HEK293 (cell line): ENCODE data around the gene LRP5.

Experiments used
- CTCF ChIA-PET: fragments of 350-600 bp; formaldehyde crosslinking; extraction: SDS; loops from one replicate; lab custom pipeline; 2021; ENCODE audit warnings: antibody characterized with exemption; lab: Yijun Ruan, JAX
- POLR2A ChIA-PET: fragments of 300-600 bp; formaldehyde crosslinking; extraction: SDS; loops from one replicate; lab custom pipeline; 2020; ENCODE audit warnings: antibody characterized with exemption, inconsistent platforms; lab: Yijun Ruan, JAX
- H3K27ac ChIP-seq: fragments of 200-500 bp; sonication (Bioruptor generic); 2 replicates; pipeline ENCODE4 v1.5.1; 2014; ENCODE audit warnings: low read depth, low read length, control low read depth, inconsistent platforms; ENCODE audit errors: extremely low read depth
- H3K36me3 ChIP-seq, 2 experiments: fragments of 200-500 bp in 1 of 2; sonication (Bioruptor generic) in 1 of 2; 1 replicate in 1 of 2; 2 replicates in 1 of 2; pipeline ENCODE4 v1.5.1; 2014 to 2017; ENCODE audit warnings: inconsistent platforms in 2 of 2, low read length in 2 of 2; ENCODE audit not compliant: control insufficient read depth in 2 of 2, insufficient read depth in 1 of 2
- H3K4me1 ChIP-seq: fragments of 200-500 bp; sonication (Bioruptor generic); 2 replicates; pipeline ENCODE4 v1.5.1; 2014; ENCODE audit warnings: mild to moderate bottlenecking, low read length, inconsistent platforms; ENCODE audit not compliant: control insufficient read depth, insufficient read depth
- H3K4me3 ChIP-seq: 2 replicates; pipeline ENCODE4 v1.5.1; 2011; ENCODE audit warnings: low read depth, mild to moderate bottlenecking, control low read depth, low read length, moderate library complexity
- H3K9me3 ChIP-seq: fragments of 200-500 bp; sonication (Bioruptor generic); 2 replicates; pipeline ENCODE4 v1.5.1; 2014; ENCODE audit warnings: low read depth, low read length, inconsistent platforms; ENCODE audit not compliant: control insufficient read depth, insufficient read depth
- ATF2 ChIP-seq: fragments of 450-650 bp; formaldehyde crosslinking; IDR thresholded peaks from 2 replicates; pipeline ENCODE4 v1.5.1; 2016; ENCODE audit warnings: missing biosample characterization, missing genetic modification characterization, low read depth
- GLIS1 ChIP-seq: fragments of 450-650 bp; formaldehyde crosslinking; IDR thresholded peaks from 2 replicates; pipeline ENCODE4 v1.5.1; 2016; ENCODE audit warnings: missing biosample characterization, missing genetic modification characterization
- GLIS2 ChIP-seq: fragments of 450-650 bp; formaldehyde crosslinking; IDR thresholded peaks from 2 replicates; pipeline ENCODE4 v1.5.1; 2016; ENCODE audit warnings: missing biosample characterization, missing genetic modification characterization
- MEIS1 ChIP-seq: sonication (generic); formaldehyde crosslinking; IDR thresholded peaks from 2 replicates; pipeline ENCODE4 v1.8.1; 2022; ENCODE audit warnings: missing genetic modification reagents, mild to moderate bottlenecking, borderline replicate concordance
- PRDM6 ChIP-seq: fragments of 450-650 bp; formaldehyde crosslinking; IDR thresholded peaks from 2 replicates; pipeline ENCODE4 v1.5.1; 2017; ENCODE audit warnings: missing biosample characterization, missing genetic modification characterization
- RBAK ChIP-seq: fragments of 450-650 bp; formaldehyde crosslinking; IDR thresholded peaks from 2 replicates; pipeline ENCODE4 v1.5.1; 2016; ENCODE audit warnings: missing biosample characterization, missing genetic modification characterization
- TRIM28 ChIP-seq: IDR thresholded peaks from 2 replicates; pipeline ENCODE4 v1.6.1; 2011; ENCODE audit warnings: low read length, control low read depth, borderline replicate concordance
- WT1 ChIP-seq: fragments of 450-650 bp; formaldehyde crosslinking; IDR thresholded peaks from 2 replicates; pipeline ENCODE4 v1.5.1; 2016; ENCODE audit warnings: missing biosample characterization, missing genetic modification characterization
- ZBTB8A ChIP-seq: fragments of 450-650 bp; formaldehyde crosslinking; IDR thresholded peaks from 2 replicates; pipeline ENCODE4 v1.5.1; 2016; ENCODE audit warnings: missing biosample characterization, missing genetic modification characterization
- ZNF121 ChIP-seq: fragments of 450-650 bp; formaldehyde crosslinking; IDR thresholded peaks from 2 replicates; pipeline ENCODE4 v1.5.1; 2016; ENCODE audit warnings: missing biosample characterization, missing genetic modification characterization
- ZNF133 ChIP-seq: fragments of 450-650 bp; formaldehyde crosslinking; IDR thresholded peaks from 2 replicates; pipeline ENCODE4 v1.5.1; 2016; ENCODE audit warnings: missing biosample characterization, missing genetic modification characterization
- ZNF23 ChIP-seq: fragments of 450-650 bp; formaldehyde crosslinking; IDR thresholded peaks from 2 replicates; pipeline ENCODE4 v1.5.1; 2016; ENCODE audit warnings: missing biosample characterization, missing genetic modification characterization, borderline replicate concordance
- ZNF239 ChIP-seq: fragments of 450-650 bp; formaldehyde crosslinking; IDR thresholded peaks from 2 replicates; pipeline ENCODE4 v1.5.1; 2016; ENCODE audit warnings: missing biosample characterization, missing genetic modification characterization
- ZNF248 ChIP-seq: fragments of 450-650 bp; formaldehyde crosslinking; IDR thresholded peaks from 2 replicates; pipeline ENCODE4 v1.5.1; 2017; ENCODE audit warnings: missing biosample characterization, missing genetic modification characterization
- ZNF366 ChIP-seq: fragments of 450-650 bp; formaldehyde crosslinking; conservative IDR thresholded peaks from 2 replicates; pipeline ENCODE4 v1.5.1; 2016; ENCODE audit warnings: missing biosample characterization, missing genetic modification characterization
- ZNF37A ChIP-seq: fragments of 450-650 bp; IDR thresholded peaks from 2 replicates; pipeline ENCODE4 v1.5.1; 2018; ENCODE audit warnings: missing biosample characterization, missing genetic modification characterization
- ZNF416 ChIP-seq: fragments of 450-650 bp; formaldehyde crosslinking; IDR thresholded peaks from 2 replicates; pipeline ENCODE4 v1.5.1; 2016; ENCODE audit warnings: missing biosample characterization, missing genetic modification characterization
- ZNF558 ChIP-seq: fragments of 450-650 bp; formaldehyde crosslinking; IDR thresholded peaks from 2 replicates; pipeline ENCODE4 v1.5.1; 2016; ENCODE audit warnings: missing biosample characterization, missing genetic modification characterization
- ZNF629 ChIP-seq: fragments of 450-650 bp; formaldehyde crosslinking; IDR thresholded peaks from 2 replicates; pipeline ENCODE4 v1.5.1; 2017; ENCODE audit warnings: missing biosample characterization, missing genetic modification characterization
- ZNF645 ChIP-seq: fragments of 450-650 bp; formaldehyde crosslinking; IDR thresholded peaks from 2 replicates; pipeline ENCODE4; 2016; ENCODE audit warnings: missing biosample characterization, missing genetic modification characterization
- ZNF670 ChIP-seq: fragments of 450-650 bp; formaldehyde crosslinking; IDR thresholded peaks from 2 replicates; pipeline ENCODE4 v1.5.1; 2016; ENCODE audit warnings: missing biosample characterization, missing genetic modification characterization, low read depth
- ZNF692 ChIP-seq: fragments of 450-650 bp; formaldehyde crosslinking; IDR thresholded peaks from 2 replicates; pipeline ENCODE4 v1.5.1; 2016; ENCODE audit warnings: missing biosample characterization, missing genetic modification characterization
- ZXDB ChIP-seq: fragments of 450-650 bp; formaldehyde crosslinking; IDR thresholded peaks from 2 replicates; pipeline ENCODE4 v1.5.1; 2016; ENCODE audit warnings: missing biosample characterization, missing genetic modification characterization
- TF ChIP-seq, protein P1 (sequence below): fragments of 450-650 bp; formaldehyde crosslinking; IDR thresholded peaks from 2 replicates; pipeline ENCODE4 v1.5.1; 2016; ENCODE audit warnings: missing biosample characterization, missing genetic modification characterization
- TF ChIP-seq, protein P2 (sequence below): fragments of 450-650 bp; formaldehyde crosslinking; IDR thresholded peaks from 2 replicates; pipeline ENCODE4 v1.5.1; 2016; ENCODE audit warnings: missing biosample characterization, missing genetic modification characterization
- TF ChIP-seq, protein P3 (sequence below): fragments of 450-650 bp; formaldehyde crosslinking; IDR thresholded peaks from 2 replicates; pipeline ENCODE4 v1.5.1; 2016; ENCODE audit warnings: missing biosample characterization, missing genetic modification characterization

LRP5 gene

GRCh38 chr11:68495872-68496271 is 183.5 kb downstream of the LRP5 start:
- CTCF ChIA-PET: interaction anchor here (0.6 to 1.3 kb wide), 3 partner anchors 9 to 918 kb away, joined by 3 to 6 read pairs (median 3); no protein-coding TSS in a partner anchor
- no peak overlapping the region for H3K4me3 ChIP-seq
- TF ChIP-seq GLIS1 (tag by site-specific recombination) (peak; percentile 53), RBAK (tag by site-specific recombination) (no peak), ZNF133 (tag by site-specific recombination) (no peak), ZNF692 (no peak)
- TF ChIP-seq, protein P1, sequence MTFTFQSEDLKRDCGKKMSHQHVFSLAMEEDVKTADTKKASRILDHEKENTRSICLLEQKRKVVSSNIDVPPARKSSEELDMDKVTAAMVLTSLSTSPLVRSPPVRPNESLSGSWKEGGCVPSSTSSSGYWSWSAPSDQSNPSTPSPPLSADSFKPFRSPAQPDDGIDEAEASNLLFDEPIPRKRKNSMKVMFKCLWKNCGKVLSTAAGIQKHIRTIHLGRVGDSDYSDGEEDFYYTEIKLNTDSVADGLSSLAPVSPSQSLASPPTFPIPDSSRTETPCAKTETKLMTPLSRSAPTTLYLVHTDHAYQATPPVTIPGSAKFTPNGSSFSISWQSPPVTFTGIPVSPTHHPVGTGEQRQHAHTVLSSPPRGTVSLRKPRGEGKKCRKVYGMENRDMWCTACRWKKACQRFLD (tag by site-specific recombination): no peak
- no peaks in the 10 kb centered on the region for H3K9me3 ChIP-seq
- POLR2A ChIA-PET: no interaction called here
- no peaks in the 10 kb centered on the region for H3K36me3 ChIP-seq
- no peak overlapping the region for H3K27ac ChIP-seq
- H3K4me1 ChIP-seq: peaks cover 11% of the 10 kb centered on the region

GRCh38 chr11:68497761-68498160 is 185.4 kb downstream of the LRP5 start:
- POLR2A ChIA-PET: no interaction called here
- no peak for TF ChIP-seq ZNF248
- TF ChIP-seq PRDM6 (tag by site-specific recombination): peak; percentile 78
- 0 out of 2 replicates have a peak, but pooled peaks have one; percentile 51 for TF ChIP-seq ZNF366
- no peak for TF ChIP-seq TRIM28
- no peak for TF ChIP-seq MEIS1 (CRISPR knock-in tag)
- no peak for TF ChIP-seq ZNF645 (tag by site-specific recombination)
- TF ChIP-seq ZXDB: no peak
- 0 out of 2 replicates have a peak, but pooled peaks have one; percentile 15 for TF ChIP-seq ZNF629 (tag by site-specific recombination)
- no peak for TF ChIP-seq ZNF239 (tag by site-specific recombination)
- no peak for TF ChIP-seq ZBTB8A (tag by site-specific recombination)
- TF ChIP-seq ZNF670: no peak
- TF ChIP-seq ZNF23 (tag by site-specific recombination): no peak
- no peak for TF ChIP-seq ZNF37A (tag by site-specific recombination)
- no peak for TF ChIP-seq ZNF558 (tag by site-specific recombination)
- TF ChIP-seq ZNF416 (tag by site-specific recombination): no peak
- TF ChIP-seq ZNF133 (tag by site-specific recombination): no peak
- TF ChIP-seq, protein P2, sequence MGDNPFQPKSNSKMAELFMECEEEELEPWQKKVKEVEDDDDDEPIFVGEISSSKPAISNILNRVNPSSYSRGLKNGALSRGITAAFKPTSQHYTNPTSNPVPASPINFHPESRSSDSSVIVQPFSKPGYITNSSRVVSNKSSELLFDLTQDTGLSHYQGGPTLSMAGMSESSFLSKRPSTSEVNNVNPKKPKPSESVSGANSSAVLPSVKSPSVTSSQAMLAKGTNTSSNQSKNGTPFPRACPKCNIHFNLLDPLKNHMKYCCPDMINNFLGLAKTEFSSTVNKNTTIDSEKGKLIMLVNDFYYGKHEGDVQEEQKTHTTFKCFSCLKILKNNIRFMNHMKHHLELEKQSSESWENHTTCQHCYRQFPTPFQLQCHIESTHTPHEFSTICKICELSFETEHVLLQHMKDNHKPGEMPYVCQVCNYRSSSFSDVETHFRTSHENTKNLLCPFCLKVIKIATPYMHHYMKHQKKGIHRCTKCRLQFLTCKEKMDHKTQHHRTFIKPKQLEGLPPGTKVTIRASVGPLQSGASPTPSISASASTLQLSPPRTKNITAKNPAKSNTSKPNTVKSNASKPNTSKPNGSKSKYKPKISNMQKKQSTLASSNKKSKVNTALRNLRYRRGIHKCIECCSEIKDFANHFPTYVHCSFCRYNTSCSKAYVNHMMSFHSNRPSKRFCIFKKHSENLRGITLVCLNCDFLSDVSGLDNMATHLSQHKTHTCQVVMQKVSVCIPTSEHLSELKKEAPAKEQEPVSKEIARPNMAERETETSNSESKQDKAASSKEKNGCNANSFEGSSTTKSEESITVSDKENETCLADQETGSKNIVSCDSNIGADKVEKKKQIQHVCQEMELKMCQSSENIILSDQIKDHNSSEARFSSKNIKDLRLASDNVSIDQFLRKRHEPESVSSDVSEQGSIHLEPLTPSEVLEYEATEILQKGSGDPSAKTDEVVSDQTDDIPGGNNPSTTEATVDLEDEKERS (tag by site-specific recombination): no peak
- TF ChIP-seq, protein P3, sequence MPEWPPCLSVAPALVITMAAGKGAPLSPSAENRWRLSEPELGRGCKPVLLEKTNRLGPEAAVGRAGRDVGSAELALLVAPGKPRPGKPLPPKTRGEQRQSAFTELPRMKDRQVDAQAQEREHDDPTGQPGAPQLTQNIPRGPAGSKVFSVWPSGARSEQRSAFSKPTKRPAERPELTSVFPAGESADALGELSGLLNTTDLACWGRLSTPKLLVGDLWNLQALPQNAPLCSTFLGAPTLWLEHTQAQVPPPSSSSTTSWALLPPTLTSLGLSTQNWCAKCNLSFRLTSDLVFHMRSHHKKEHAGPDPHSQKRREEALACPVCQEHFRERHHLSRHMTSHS (tag by site-specific recombination): no peak
- TF ChIP-seq ZNF121: no peak
- no peak for TF ChIP-seq GLIS2
- no peak for TF ChIP-seq WT1 (tag by site-specific recombination)
- peak; percentile 53 for TF ChIP-seq ATF2 (tag by site-specific recombination)

More at GRCh38 chr11:68497761-68498160, 185.4 kb downstream of the LRP5 start:
- H3K4me3 ChIP-seq: no peak overlapping the region
- H3K27ac ChIP-seq: no peak overlapping the region
- CTCF ChIA-PET: no interaction called here
- H3K9me3 ChIP-seq: no peaks in the 10 kb centered on the region
- H3K36me3 ChIP-seq: no peaks in the 10 kb centered on the region
- H3K4me1 ChIP-seq: peaks cover 11% of the 10 kb centered on the region
